ELF-1 (cell line): ENCODE measurements around the gene PLPP3.
A peak's percentile ranks its signal among the peaks of the same experiment; 100 is the strongest.

ENCODE experiments used
- DNase-seq: peaks from one replicate; pipeline ENCODE4 v3.0.0-alpha.2; 2016; ENCODE audit warnings: low read depth, low spot score

PLPP3 gene

DNA sequence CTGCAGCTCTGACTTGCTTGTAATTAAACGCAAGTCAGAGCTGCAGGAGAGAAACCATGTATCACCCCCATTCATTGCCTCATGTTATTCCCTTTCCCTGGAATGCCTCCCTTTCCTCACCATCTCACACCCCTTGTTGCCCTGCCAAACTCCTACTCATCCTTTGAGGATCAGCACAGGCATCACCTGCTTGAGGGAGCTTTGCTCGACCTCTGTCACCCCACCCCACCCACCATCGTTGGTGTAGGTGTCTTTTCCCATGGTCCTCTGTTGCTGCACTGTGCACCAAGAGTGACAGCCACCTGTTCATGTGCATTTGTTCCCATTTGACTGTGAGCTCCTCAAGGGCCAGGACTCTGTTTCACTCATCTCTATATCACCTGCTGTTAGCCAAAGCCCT, 117.2 kb downstream of the PLPP3 start:
- no peak for DNase-seq

DNA sequence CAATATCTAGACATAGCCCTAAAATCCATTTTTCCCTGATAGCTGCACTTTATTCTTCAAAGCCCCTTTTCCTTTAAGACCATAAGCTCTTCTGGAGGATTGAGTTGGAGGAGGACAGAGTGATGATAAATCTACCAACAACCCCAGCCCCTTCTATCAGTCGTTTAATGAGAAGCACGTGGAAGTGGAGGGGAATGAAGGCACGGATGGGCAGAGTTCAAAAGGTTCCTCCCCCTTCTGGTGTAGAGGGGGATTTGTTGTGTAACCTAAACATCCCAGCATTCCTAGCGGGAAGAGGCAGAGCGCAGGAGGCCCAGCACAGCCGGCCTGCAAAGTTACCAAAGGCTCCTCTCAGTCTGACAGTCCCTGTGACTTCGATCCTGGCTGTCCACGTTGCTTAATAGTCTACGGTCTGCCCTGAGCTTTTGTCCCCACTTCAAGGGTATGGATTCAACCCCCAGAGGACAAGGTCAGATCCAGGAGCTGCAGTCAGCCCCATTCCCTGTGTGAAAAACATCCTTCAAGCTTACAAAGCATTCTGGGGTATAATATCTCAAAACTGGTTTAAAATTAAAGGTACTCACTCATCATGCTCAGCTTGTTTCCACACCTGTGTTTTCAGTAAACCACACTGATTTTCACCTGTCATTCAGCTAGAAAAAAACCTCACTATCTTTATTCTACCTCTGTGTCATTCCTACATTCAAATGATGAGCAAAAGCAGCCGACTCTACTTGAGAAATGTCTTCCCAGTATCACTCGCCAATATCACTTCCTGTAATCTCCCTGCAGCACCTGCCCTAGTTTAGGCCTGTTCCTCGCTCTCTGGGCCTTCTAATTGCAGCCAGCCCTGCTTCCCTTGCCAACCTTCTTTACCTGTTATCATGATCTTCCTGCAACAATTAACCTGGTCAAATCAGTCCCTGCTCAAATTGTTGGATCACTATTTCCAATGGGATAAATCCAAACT, 117.9 kb downstream of the PLPP3 start:
- DNase-seq, result peak; percentile 52

DNA sequence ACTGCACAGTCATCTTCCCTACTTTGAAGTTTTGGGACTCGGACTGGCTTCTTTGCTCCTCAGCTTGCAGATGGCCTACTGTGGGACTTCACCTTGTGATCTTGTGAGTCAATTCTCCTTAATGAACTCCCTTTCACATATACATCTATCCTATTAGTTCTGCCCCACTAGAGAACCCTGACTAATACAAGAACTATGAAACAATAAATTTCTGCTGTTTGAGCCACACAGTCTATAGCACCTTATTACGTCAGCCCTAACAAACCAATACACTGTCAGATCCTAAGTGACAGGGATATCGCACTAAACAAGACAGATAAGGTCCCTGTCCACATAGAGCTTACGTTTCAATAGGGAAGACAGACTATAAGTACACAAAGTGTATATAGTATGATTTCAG, 120.1 kb downstream of the PLPP3 start:
- DNase-seq, result no peak

DNA sequence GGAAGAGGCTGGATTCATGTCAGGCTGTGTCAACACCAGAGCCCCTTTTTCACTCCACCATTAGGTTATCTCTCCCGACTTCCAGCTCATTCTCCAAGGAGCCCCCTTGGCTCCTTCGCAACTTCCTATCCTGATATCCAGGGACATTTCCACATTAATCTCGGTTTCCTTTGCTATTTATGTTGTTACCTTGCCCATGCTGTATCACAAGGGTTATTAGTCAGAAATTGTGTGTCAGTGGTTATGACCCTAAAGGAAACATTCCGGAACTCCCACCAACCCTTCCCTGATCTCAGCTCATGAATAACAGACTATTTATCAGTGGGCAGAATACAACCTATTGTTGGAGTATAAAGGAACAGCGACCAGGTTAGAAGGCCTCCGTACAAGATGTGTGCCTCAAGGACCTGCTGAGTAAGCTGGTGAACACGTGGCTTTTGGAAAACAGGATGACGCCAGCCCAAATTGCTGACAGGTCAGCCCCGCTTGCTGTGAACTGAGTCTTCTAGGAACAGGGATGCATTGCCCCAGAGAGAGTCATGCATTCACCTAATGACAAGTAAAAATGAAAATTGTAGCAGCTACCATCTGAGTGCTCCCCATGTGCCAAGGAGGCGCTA, 121.5 kb downstream of the PLPP3 start:
- DNase-seq, result no peak

DNA sequence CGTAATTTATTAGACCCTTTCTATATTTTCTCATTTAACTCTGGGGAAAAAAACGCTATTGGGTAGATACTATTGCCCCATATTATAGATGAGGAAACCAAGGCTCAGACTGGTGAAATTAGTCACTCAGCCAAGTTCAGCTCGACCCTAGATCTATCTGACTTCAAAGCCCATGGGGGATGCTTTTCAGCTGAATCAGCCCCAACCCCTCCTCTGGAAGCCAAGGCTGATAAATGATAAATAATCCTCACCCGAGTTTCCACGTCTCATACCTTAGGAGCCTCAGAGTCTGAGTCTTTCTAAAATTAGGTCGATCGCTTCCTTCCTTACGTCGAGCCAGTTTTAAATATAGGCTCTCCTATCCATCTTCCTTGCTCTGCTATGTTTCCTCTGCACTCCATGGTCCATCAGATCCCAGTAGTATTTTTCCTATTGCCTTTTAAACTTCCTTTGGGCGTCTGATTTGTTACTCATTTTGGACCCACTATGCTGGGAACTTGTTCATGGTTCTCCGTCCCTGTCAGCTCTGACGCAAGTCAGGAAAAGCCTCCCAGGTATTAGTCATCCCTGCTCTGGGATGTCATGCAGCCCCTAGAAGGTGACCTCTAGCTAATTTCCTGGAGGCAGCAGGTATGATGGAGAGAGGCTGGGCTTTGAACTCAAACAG, 122.8 kb downstream of the PLPP3 start:
- DNase-seq, result no peak

DNA sequence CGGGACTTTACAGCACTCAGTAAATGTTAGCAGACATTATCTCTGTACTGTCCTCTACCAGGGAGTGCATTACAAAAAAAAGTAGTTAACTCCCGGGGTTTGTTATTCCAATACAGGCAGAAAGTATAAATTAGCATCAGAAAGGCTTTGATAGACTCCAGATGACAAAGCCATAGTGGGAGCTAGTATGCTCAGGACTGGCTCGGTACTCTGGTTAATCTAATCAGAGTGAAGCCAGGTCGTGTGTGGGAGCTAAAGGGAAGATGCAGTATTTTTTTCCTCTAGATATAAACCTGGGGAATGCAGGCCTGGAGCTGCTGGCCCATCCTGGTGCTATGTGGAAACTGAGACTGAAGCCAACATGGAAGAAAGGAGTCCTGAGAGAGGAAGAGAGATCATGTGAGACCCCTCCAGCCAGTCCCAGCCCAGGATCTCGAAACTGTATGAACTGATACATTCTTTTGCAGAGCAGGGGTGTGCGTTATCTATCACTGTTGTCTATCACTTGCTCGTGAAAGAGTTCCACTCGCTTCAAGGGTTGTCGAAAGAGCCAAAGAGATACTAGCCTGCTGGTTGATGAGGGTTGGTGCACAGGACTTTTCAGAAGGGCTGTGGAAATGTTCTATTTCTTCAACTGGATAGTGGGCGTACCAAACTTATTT, 125.8 kb downstream of the PLPP3 start:
- DNase-seq, result peak; percentile 66

DNA sequence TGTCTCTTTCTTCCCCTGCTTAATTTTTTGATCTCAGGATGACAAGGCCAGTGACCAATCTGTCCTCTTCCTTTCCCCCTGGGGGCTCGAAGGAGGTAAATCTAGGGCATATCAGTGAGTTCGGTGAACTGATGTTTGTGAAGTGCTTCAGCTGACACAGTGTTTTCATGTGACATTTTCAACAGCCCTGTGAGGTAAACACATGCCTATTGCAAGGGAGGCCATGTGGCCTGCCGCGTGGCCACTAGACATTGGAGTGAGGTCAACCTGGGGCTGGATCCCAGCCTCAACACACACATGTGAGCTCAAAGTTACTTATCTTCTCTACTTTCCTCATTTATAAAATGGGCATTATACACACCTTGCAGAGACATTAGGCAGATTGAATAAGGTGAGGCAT, 126.3 kb downstream of the PLPP3 start:
- peak; percentile 68 for DNase-seq

DNA sequence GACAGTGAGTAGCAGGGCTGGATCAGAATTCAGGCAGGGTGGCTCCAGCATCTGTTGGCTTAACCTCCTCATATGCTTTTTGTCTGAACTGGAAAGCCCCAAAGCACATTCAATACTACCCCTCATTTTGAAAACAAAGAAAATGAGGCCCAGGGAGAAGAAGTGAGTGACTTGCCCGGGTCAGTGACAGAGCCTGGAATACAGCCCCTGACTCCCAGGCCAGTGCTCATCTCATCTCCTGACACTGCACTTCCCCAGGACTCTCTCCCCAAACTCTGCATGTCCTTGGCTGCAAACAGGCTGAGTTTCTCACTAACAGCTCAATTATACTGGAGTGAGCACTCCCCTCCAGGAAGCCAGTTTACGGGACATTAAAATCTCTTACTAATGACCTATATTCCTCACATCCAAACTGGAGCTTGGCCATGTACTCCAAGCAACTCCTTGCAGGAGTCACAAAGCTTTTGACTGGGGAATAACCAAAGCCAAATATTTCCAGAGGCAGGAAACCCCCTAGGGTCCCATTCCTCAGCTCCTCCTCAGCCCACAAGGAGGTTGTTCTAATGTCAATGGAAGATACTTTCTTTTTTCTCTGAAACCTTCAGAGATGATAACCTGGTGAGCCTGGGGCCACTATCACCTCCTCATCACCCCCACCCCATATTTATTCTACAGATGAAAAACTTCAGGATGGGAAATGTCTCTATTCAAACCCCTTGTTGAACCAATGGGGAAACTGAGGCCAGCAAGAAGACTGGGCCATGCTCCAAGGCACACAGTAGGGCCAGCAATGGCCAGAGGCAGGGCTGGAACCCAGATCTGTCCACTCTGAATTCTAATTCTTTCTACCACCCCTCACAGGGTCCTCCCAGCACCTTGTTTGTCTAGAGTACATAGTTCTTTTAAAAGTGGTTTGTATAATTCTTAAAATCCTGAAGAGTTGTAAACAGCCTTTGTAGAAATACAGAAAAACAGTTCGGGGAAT, 127.0 kb downstream of the PLPP3 start:
- DNase-seq, result peak; percentile 53

DNA sequence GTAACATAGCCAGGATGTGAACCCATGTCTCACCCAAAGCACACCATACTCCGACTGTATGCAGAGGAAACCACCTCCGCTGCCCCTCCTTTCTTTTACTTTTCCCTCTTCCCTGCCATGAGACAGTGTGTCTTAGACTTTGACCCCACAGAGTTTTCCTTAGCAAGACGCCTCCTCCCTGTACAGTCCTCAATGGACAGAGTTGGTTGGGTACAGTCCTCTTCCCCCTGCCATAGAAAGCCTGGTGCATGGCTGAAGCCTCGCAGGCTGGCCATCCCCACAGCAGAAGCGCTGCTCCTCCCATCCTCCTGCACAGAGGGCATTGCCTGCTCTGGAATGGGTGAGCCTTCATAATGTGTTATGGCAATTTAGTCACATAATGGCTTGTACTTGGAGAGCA, 127.9 kb downstream of the PLPP3 start:
- no peak for DNase-seq

DNA sequence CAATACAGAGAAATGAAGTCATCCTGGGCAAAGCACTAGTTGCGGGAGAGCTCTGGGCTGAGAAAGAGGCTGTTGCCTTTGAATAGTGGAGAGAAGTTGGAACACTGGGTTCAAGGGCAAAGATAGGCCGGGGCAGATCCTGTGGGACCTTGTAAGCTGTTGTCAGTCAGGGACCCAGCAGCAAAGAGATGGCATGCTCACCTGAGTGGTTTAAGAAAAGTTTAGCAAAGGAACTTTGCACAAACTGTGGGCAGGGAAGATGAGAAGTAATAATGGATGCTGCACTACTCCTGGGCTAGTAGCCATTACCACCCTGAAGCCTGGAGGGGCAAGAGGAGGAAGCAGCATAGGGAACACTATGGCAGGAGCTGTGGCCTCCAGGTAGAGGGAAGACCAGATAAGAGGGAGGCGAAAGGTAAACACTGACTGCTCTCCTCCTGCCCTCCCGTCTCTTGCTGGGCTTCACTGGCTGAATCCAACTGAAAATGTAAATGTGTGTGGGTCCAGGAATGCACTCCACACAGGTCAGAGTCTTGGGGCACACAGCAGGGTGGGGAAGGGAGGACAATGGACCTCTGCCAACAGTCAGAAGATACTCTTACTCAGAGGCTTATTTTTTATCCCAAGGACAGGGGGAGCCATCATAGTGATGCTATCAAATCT, 129.2 kb downstream of the PLPP3 start:
- DNase-seq, result peak; percentile 53

DNA sequence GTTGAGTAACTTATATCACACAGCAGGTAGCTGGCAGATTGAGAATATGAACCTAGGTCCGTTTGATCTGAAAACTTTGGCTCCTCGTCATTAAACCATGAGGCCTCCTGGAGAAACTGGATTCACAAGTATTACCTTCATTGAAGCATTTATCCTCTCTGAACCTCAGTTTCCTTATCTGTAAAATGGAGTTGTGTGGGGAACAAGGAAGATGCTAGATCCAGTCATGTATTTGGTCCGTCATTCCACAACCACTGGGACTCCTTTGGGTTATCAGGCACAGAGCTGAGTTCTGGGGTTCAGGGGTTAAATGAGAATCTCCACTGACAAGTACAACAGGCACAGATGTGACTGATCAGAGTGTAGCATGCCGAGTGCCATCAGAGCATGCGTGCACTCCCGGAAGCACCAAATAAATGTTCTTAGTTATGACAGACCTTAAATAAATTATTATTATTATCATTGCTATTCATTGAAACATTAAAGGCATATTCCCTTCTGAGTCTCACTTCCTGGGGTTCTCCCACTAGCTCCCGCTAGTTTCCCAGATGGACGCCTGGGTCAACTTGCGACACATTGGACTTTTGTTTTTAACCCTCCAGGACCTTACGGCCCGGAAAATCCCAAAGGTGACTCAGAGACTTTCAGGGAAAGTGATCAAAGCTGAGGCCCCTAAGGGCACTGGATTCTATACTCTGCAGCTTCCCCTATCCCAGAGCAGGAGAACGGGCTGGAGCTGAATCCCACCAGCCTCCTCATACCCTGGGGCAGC, 130.6 kb downstream of the PLPP3 start:
- DNase-seq, result peak; percentile 83

DNA sequence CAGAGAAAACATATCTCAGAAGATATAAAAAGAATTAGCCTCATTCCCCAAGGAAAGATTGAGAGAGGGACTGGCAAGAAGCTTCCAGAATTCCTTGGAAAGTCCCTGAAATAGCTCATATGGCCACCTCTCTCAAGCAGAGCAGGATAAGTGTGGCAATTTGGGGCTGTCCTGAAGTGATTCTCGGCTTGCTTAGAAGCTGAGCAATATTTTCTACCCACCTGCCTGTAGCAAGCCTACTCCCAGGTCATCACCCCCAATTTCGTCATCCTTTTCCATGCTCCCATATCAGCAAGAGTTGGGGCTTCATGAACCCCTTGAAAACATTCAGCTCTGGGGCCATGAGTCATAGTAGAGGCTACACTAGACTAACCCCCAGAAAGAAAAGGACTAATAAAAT, 131.5 kb downstream of the PLPP3 start:
- DNase-seq, result no peak

DNA sequence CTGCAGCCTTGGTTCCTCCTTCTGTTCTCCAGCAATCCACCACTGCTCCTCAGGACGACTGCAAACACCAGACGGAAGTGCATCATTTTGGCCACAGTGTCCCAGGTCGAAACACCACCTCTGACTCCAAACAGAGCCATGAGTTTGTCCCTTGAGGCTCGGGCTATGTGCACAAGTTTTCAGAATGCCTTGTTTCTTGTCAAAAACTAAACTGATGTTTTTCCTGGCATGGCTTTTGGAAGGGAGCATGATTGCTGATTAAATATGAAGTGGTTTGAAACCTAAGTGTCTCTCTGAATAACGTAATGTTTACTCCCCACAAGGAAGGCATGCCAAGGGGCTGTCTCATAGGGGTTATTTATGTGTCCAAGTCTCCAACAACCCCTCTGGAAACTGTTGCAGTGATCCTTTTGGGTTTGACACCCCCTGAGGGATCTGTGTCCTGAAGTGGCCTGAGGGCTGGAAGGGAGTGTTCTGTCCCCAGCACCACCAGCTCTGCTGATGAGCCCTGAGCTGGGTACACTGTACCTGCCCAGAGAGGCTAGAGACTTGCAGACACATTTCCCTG, 132.7 kb downstream of the PLPP3 start:
- DNase-seq, result peak; percentile 40

DNA sequence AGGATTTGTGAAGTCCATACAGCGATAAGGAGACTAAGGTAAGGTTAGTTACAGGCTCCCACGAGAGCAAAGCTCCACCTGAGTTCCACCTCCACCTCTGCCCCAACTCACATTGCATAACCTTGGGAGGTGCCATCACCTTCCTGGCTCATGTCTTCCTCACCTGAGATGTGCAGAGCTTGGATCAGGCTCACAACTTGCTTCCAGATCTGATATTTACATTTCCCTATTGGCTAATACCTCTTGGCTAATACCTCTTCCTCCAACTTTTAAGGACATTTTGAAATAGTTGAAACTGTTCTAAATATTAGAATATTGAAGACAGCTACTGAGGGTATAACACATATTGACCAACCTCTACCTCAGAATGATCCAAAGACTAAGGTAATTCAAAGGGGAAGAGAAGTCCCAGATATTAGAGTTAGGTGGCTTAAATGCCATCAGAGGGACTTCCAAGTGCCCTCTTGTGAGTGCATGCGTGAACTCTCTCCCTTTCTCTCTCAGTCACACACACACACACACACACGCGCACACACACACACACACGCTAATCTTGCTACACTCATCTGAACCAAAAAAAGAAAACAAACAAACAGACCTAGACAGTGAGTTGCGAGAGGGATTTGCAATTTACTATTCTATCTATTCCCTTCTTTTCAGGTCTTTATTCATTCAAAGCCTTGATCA, 134.3 kb downstream of the PLPP3 start:
- DNase-seq, result no peak
